GM23338 (cell line): ENCODE data around the gene C1orf21. TPM values are rescaled to one million over a fixed set of nuclear protein-coding genes. Genes with fewer than 3 reads are reported as not detected.

Experiments used
- ATAC-seq: fragments of 200-7000 bp; cut with Tn5 transposase; 3 replicates; pipeline ENCODE4 v1.9.1; 2020
- DNase-seq: peaks from one replicate; pipeline ENCODE4 v3.0.0-alpha.2; 2015; ENCODE audit warnings: low spot score
- H2AFZ ChIP-seq: fragments of 200-600 bp; sonication (generic); 2 replicates; pipeline ENCODE4 v1.8.0; 2016; ENCODE audit warnings: antibody characterized with exemption, mild to moderate bottlenecking, moderate library complexity
- H3F3A ChIP-seq: fragments of 200-600 bp; sonication (generic); replicated peaks from 2 replicates; pipeline ENCODE4 v1.8.0; 2017; ENCODE audit warnings: antibody characterized with exemption, mixed run types, low read depth
- H3K27ac ChIP-seq: fragments of 200-600 bp; sonication (generic); 2 replicates; pipeline ENCODE4 v1.6.1; 2016; ENCODE audit warnings: low read depth
- H3K27me3 ChIP-seq: fragments of 200-600 bp; sonication (generic); 2 replicates; pipeline ENCODE4 v1.8.0; 2016; ENCODE audit warnings: mild to moderate bottlenecking, mixed run types, moderate library complexity; ENCODE audit not compliant: insufficient read depth
- H3K36me3 ChIP-seq: fragments of 200-600 bp; sonication (generic); 2 replicates; pipeline ENCODE4 v1.8.0; 2016; ENCODE audit warnings: mild to moderate bottlenecking; ENCODE audit not compliant: insufficient read depth
- H3K4me1 ChIP-seq: fragments of 200-600 bp; sonication (generic); 2 replicates; pipeline ENCODE4 v1.8.0; 2016; ENCODE audit warnings: mild to moderate bottlenecking, moderate library complexity; ENCODE audit not compliant: insufficient read depth
- H3K4me2 ChIP-seq: fragments of 200-600 bp; sonication (generic); 2 replicates; pipeline ENCODE4 v1.7.1; 2017; ENCODE audit warnings: mixed run types
- H3K4me3 ChIP-seq: fragments of 200-600 bp; sonication (generic); 2 replicates; pipeline ENCODE4 v1.6.1; 2016; ENCODE audit warnings: mixed run types
- H3K79me2 ChIP-seq: fragments of 200-600 bp; sonication (generic); replicated peaks from 2 replicates; pipeline ENCODE4 v1.8.0; 2017; ENCODE audit warnings: mild to moderate bottlenecking; ENCODE audit not compliant: insufficient read depth
- H3K9me2 ChIP-seq: fragments of 200-600 bp; sonication (generic); 2 replicates; pipeline ENCODE4 v1.8.0; 2017; ENCODE audit not compliant: insufficient read depth
- H4K20me1 ChIP-seq: fragments of 200-600 bp; sonication (generic); replicated peaks from 2 replicates; pipeline ENCODE4 v1.8.0; 2017; ENCODE audit warnings: mild to moderate bottlenecking; ENCODE audit not compliant: insufficient read depth
- H3K27ac Mint-ChIP-seq: 2 replicates; pipeline ENCODE4 v1.8.0; 2020; ENCODE audit warnings: inconsistent platforms, mild to moderate bottlenecking, moderate library complexity, mixed read lengths
- H3K27me3 Mint-ChIP-seq: 3 replicates; pipeline ENCODE4 v1.8.0; 2022; ENCODE audit warnings: low read depth, mild to moderate bottlenecking, moderate library complexity, mixed read lengths, inconsistent platforms; ENCODE audit not compliant: insufficient read depth, poor library complexity
- H3K36me3 Mint-ChIP-seq: 3 replicates; pipeline ENCODE4 v1.8.0; 2021; ENCODE audit warnings: low read depth, mild to moderate bottlenecking, inconsistent platforms, moderate library complexity, mixed read lengths
- H3K4me1 Mint-ChIP-seq: 3 replicates; pipeline ENCODE4 v1.8.0; 2020; ENCODE audit warnings: mild to moderate bottlenecking, inconsistent platforms, mixed read lengths
- H3K4me3 Mint-ChIP-seq: 3 replicates; pipeline ENCODE4 v1.8.0; 2021; ENCODE audit warnings: moderate library complexity, mild to moderate bottlenecking, inconsistent platforms, mixed read lengths
- H3K9me3 Mint-ChIP-seq: 3 replicates; pipeline ENCODE4 v1.8.0; 2020; ENCODE audit warnings: moderate library complexity, mild to moderate bottlenecking, inconsistent platforms, mixed read lengths
- CREB1 ChIP-seq: fragments of 250-450 bp; sonication (Bioruptor Pico); IDR thresholded peaks from 2 replicates; pipeline ENCODE4 v1.5.0; 2020; ENCODE audit warnings: low read depth, mild to moderate bottlenecking, moderate library complexity
- CTCF ChIP-seq, 2 experiments: fragments of 200-600 bp in 1 of 2; sonication (generic) in 1 of 2; conservative IDR thresholded peaks; 2 replicates each; pipeline versions ENCODE4 v1.5.1 to v1.6.1; 2016 to 2017; ENCODE audit warnings: antibody characterized with exemption in 2 of 2, low read depth in 2 of 2, mild to moderate bottlenecking in 2 of 2, moderate library complexity in 1 of 2
- ETS1 ChIP-seq: IDR thresholded peaks from 2 replicates; pipeline ENCODE4 v1.6.1; 2016; ENCODE audit warnings: antibody characterized with exemption
- EZH2 ChIP-seq: fragments of 200-600 bp; sonication (generic); IDR thresholded peaks from one replicate; pipeline ENCODE4 v1.8.0; 2017; ENCODE audit warnings: antibody characterized with exemption, mild to moderate bottlenecking, low read depth; ENCODE audit not compliant: unreplicated experiment
- EZH2phosphoT487 ChIP-seq: fragments of 200-600 bp; sonication (generic); IDR thresholded peaks from one replicate; pipeline ENCODE4 v1.8.1; 2018; ENCODE audit warnings: antibody characterized with exemption; ENCODE audit not compliant: unreplicated experiment
- JUNB ChIP-seq: IDR thresholded peaks from one replicate; pipeline ENCODE4 v1.6.1; 2016; ENCODE audit warnings: antibody characterized with exemption; ENCODE audit not compliant: unreplicated experiment
- NANOG ChIP-seq: IDR thresholded peaks from 2 replicates; pipeline ENCODE4 v1.6.1; 2016; ENCODE audit warnings: antibody characterized with exemption, borderline replicate concordance
- POLR2AphosphoS5 ChIP-seq: IDR thresholded peaks from 2 replicates; pipeline ENCODE4 v1.6.1; 2016; ENCODE audit warnings: antibody characterized with exemption, low read depth
- REST ChIP-seq: IDR thresholded peaks from one replicate; pipeline ENCODE4 v1.6.1; 2018; ENCODE audit warnings: antibody characterized with exemption; ENCODE audit not compliant: unreplicated experiment
- STAT1 ChIP-seq: IDR thresholded peaks from one replicate; pipeline ENCODE4 v1.6.1; 2016; ENCODE audit warnings: antibody characterized with exemption; ENCODE audit not compliant: unreplicated experiment
- ZNF114 ChIP-seq: fragments of 250-450 bp; sonication (Bioruptor Pico); IDR thresholded peaks from 2 replicates; pipeline ENCODE4 v1.5.0; 2020; ENCODE audit warnings: mild to moderate bottlenecking, moderate library complexity
- ZNF331 ChIP-seq: fragments of 250-450 bp; sonication (Bioruptor Pico); IDR thresholded peaks from 2 replicates; pipeline ENCODE4 v1.5.0; 2020; ENCODE audit warnings: low read depth, mild to moderate bottlenecking, moderate library complexity
- ZNF462 ChIP-seq: fragments of 250-450 bp; sonication (Bioruptor Pico); IDR thresholded peaks from 2 replicates; pipeline ENCODE4 v1.5.0; 2020; ENCODE audit warnings: mild to moderate bottlenecking, moderate library complexity
- polyA plus RNA-seq: library from polyadenylated mRNA; unstranded; fragments of >200 nt; fragmentation: Nextera tagmentation; extraction: Ambion mirVana; gene quantifications from 2 replicates; pipeline ENCODE4 v1.2.1, GENCODE V29; 2016
- total RNA-seq: library from RNA; depleted of rRNA; stranded (reverse); fragments of >200 nt; shearing (Covaris generic); gene quantifications from 2 replicates; pipeline ENCODE4 v1.2.3, GENCODE V29; 2014

Gene C1orf21
- total and polyA plus RNA-seq, 2 experiments from 2014 or later = 28.0 to 40.4 TPM

- H3K27ac Mint-ChIP-seq = peak overlapping the region; percentile 31; the same call in 1 of the 2 replicates
- DNase-seq = no peak
- H3K4me3 ChIP-seq = no peak overlapping the region
- no peaks in the 10 kb centered on the region for H3K36me3 Mint-ChIP-seq
- H3K9me2 ChIP-seq = no peaks in the 10 kb centered on the region
- H3K9me3 Mint-ChIP-seq = no peaks in the 10 kb centered on the region
- H4K20me1 ChIP-seq = no peaks in the 10 kb centered on the region; the same call in 1 of the 2 replicates
- H3K27me3 ChIP-seq = no peaks in the 10 kb centered on the region
- peaks cover 96% of the 10 kb centered on the region for H3K79me2 ChIP-seq
- H3K4me3 Mint-ChIP-seq = no peak overlapping the region
- H3K4me2 ChIP-seq = no peak overlapping the region
- no peaks in the 10 kb centered on the region; the same call in 1 of the 2 replicates for H3F3A ChIP-seq
- no peaks in the 10 kb centered on the region for H3K36me3 ChIP-seq
- H3K27ac ChIP-seq = no peak overlapping the region
- TF ChIP-seq ETS1 = no peak
- no peak for TF ChIP-seq STAT1
- no peak for TF ChIP-seq EZH2phosphoT487
- TF ChIP-seq ZNF114 (CRISPR knock-in tag) = no peak
- TF ChIP-seq ZNF331 (CRISPR knock-in tag) = no peak
- TF ChIP-seq REST = no peak
- TF ChIP-seq EZH2 = no peak
- TF ChIP-seq NANOG = no peak
- no peak for TF ChIP-seq ZNF462 (CRISPR knock-in tag)
- TF ChIP-seq CREB1 (CRISPR knock-in tag) = no peak
- no peak for TF ChIP-seq CTCF (conservative IDR thresholded peaks at IDR 0.05; ENCODE audit: low read depth in 2 of 2)
- TF ChIP-seq JUNB = no peak
- no peak for TF ChIP-seq POLR2AphosphoS5
- H3K4me1 ChIP-seq = peaks cover 42% of the 10 kb centered on the region
- no peak for ATAC-seq
- H3K4me1 Mint-ChIP-seq = peaks cover 57% of the 10 kb centered on the region
- no peak overlapping the region for H2AFZ ChIP-seq
- H3K27me3 Mint-ChIP-seq = no peaks in the 10 kb centered on the region
Measured at GRCh38 chr1:184404727-184405027, 17.8 kb downstream of the C1orf21 start.
